Kidney (tissue), 14 donors: ENCODE measurements around the gene FKBP11. TPM values are rescaled to one million over a fixed set of nuclear protein-coding genes. Genes with fewer than 3 reads are reported as not detected.
A peak's percentile ranks its signal among the peaks of the same experiment; 100 is the strongest.

Experiments
- DNase-seq, 5 donors: peaks; one replicate each; pipeline ENCODE4 v3.0.0-alpha.2; 2013 to 2020
- FAIRE-seq: peaks from 2 replicates; lab custom pipeline; 2012; peaks lifted over from hg19 to GRCh38; lab: Jason Lieb, UNC
- H3K27ac ChIP-seq, 2 donors: one replicate each; pipeline ENCODE4 v1.7.0; 2013; ENCODE audit warnings: low read depth in 2 of 2, low read length in 2 of 2, inconsistent platforms in 1 of 2
- H3K27me3 ChIP-seq: one replicate; pipeline ENCODE4 v1.7.1; 2013; ENCODE audit warnings: low read length, inconsistent platforms; ENCODE audit not compliant: control insufficient read depth, insufficient read depth
- H3K36me3 ChIP-seq, 3 donors: one replicate each; pipeline versions ENCODE4 v1.7.0 to v1.7.1; 2013; ENCODE audit warnings: low read length in 3 of 3, control low read depth in 1 of 3, inconsistent platforms in 1 of 3; ENCODE audit not compliant: insufficient read depth in 3 of 3, control insufficient read depth in 2 of 3
- H3K4me1 ChIP-seq, 3 donors: one replicate each; pipeline versions ENCODE4 v1.7.0 to v1.7.1; 2013; ENCODE audit warnings: low read length in 3 of 3, inconsistent platforms in 1 of 3, low read depth in 1 of 3; ENCODE audit not compliant: control insufficient read depth in 2 of 3, insufficient read depth in 2 of 3
- H3K4me3 ChIP-seq, 3 donors: one replicate each; pipeline versions ENCODE4 v1.7.0 to v1.8.1; 2013; ENCODE audit warnings: low read length in 3 of 3, control low read depth in 1 of 3, inconsistent platforms in 1 of 3
- H3K9ac ChIP-seq, 3 donors: one replicate each; pipeline versions ENCODE4 v1.7.0 to v1.7.1; 2013; ENCODE audit warnings: low read length in 3 of 3, control low read depth in 1 of 3, inconsistent platforms in 1 of 3
- H3K9me3 ChIP-seq, 3 donors: one replicate each; pipeline versions ENCODE4 v1.7.0 to v1.7.1; 2013; ENCODE audit warnings: low read length in 3 of 3, control low read depth in 1 of 3, inconsistent platforms in 1 of 3; ENCODE audit not compliant: control insufficient read depth in 2 of 3, insufficient read depth in 1 of 3
- intact Hi-C: fragments of 100-400 bp; cut with DNase I; formaldehyde crosslinking; loops from one replicate; pipeline ENCODE4 v1.11.1; 2022
- polyA plus RNA-seq: library from polyadenylated mRNA; stranded (reverse); fragments of 350-450 nt; fragmentation: Illumina TruSeq; extraction: RNeasy Lipid Tissue Mini Kit (QIAGEN cat#74804); gene quantifications from one replicate; pipeline ENCODE4 v1.2.3, GENCODE V29; 2014; ENCODE audit warnings: low read depth, low replicate concordance; ENCODE audit not compliant: insufficient read depth
- total RNA-seq: library from RNA; stranded (reverse); fragmentation: NEBNext Ultra II Directional; extraction: Animal tissue kit (Norgen Biotek cat#: 25700); gene quantifications from one replicate; pipeline ENCODE4 v1.2.1, GENCODE V29; 2021
- TF ChIP-seq, protein P1 (sequence below): IDR thresholded peaks from 3 replicates; pipeline ENCODE4 v1.5.1; 2012; ENCODE audit warnings: mild to moderate bottlenecking, moderate library complexity, borderline replicate concordance; ENCODE audit not compliant: insufficient read depth; ENCODE audit errors: extremely low read depth
- donor health status: control.
- donor health status: control.
- donor health status: control.
- donor health status: control.
- donor health status: control.
- donor health status: DM: yes; HTN: yes; CAD: no.
- donor health status: Normal renal cell carcinoma (clear cell type).

Gene FKBP11
- total and polyA plus RNA-seq, 2 donors from 2014 or later = 20.1 to 35.3 TPM

DNA sequence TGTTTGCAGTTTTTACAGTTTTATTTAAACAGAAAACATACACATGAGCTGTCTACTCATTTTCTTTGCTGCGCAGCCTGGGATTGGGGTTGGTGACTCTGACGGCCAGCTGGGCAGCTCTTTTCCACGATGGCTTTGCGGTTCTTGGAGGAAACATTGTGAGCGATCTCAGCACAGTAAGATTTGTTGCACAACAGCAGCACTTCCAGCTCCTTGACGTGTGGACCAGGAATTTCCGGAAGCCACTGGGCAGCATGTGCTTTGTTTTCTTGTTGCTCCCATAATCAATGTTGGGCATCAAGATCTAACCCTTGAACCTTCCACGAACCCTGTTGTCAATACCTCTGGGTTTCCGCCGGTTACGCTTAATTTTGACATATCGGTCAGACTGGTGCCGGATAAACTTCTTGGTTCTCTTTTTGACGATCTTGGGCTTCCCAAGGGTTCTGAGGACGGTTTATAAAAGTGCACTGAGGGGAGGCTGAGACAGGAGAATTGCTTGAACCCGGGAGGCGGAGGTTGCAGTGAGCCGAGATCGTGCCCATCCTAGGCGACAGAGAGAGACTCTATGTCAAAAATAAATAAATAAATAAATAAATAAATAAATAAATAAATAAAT is 21.8 kb downstream of the FKBP11 start:
- intact Hi-C loops = no loop called here
- Histone ChIP-seq H3K4me3 (peak overlapping the region in 1 of 3 donors; percentile 37), H3K27me3 (no peaks in the 10 kb centered on the region), H3K4me1 (peaks cover 0 to 6% (median 0%) of the 10 kb centered on the region in 3 donors), H3K9ac (no peak overlapping the region), H3K9me3 (no peaks in the 10 kb centered on the region), H3K36me3 (no peaks in the 10 kb centered on the region), H3K27ac (no peak overlapping the region)
- TF ChIP-seq, protein P1, sequence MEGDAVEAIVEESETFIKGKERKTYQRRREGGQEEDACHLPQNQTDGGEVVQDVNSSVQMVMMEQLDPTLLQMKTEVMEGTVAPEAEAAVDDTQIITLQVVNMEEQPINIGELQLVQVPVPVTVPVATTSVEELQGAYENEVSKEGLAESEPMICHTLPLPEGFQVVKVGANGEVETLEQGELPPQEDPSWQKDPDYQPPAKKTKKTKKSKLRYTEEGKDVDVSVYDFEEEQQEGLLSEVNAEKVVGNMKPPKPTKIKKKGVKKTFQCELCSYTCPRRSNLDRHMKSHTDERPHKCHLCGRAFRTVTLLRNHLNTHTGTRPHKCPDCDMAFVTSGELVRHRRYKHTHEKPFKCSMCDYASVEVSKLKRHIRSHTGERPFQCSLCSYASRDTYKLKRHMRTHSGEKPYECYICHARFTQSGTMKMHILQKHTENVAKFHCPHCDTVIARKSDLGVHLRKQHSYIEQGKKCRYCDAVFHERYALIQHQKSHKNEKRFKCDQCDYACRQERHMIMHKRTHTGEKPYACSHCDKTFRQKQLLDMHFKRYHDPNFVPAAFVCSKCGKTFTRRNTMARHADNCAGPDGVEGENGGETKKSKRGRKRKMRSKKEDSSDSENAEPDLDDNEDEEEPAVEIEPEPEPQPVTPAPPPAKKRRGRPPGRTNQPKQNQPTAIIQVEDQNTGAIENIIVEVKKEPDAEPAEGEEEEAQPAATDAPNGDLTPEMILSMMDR = no peak
- DNase-seq = no peak
- FAIRE-seq = no peak

DNA sequence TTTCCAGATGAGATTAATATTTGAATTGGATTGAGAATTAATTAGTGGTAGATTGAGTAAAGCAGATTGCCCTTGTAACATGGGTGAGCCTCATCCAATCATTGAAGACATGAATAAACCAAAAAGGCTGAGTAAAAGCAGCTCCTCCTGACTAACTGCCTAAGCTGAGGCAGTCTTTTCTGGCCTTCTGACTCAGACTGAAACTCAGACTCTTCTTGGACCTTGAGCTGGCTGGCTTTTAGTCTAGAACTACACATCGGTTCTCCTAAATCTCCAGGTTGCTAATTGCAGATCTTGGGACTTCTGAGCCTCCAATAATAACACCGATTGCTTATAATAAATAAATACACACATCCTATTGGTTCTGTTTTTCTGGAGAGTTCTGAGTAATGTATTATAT is 24.0 kb downstream of the FKBP11 start:
- TF ChIP-seq, protein P1 = no peak
- Histone ChIP-seq H3K4me1 (peaks cover 0 to 6% (median 0%) of the 10 kb centered on the region in 3 donors), H3K9ac (no peak overlapping the region), H3K9me3 (no peaks in the 10 kb centered on the region), H3K27me3 (no peaks in the 10 kb centered on the region), H3K4me3 (no peak overlapping the region), H3K27ac (no peak overlapping the region), H3K36me3 (no peaks in the 10 kb centered on the region)
- intact Hi-C loops = no loop called here
- FAIRE-seq (no peak), DNase-seq (no peak)

DNA sequence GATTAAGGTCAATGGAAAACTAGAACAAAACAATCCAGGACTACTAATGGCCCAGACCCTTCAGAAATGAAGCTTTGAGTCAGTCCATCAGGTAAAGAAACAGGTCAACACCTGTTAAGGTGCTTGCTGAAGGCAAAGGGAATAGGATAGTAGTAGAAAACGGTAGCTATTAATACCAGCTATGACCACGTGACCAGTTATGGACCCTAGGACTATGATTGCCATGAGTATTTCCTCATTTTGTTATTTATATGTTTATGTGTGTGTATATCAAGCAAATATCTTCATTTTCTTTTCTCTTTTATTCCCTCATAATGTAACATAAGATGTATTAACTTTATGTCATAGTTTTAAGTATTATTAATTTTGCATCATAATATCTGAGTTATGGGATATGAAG is 25.6 kb downstream of the FKBP11 start:
- no peak overlapping the region for H3K27ac ChIP-seq
- H3K9ac ChIP-seq = no peak overlapping the region
- DNase-seq (no peak), FAIRE-seq (no peak)
- TF ChIP-seq, protein P1 = no peak
- intact Hi-C loops = no loop called here
- H3K4me1 ChIP-seq = peaks cover 0 to 5% (median 0%) of the 10 kb centered on the region in 3 donors
- H3K27me3 ChIP-seq = no peaks in the 10 kb centered on the region
- no peaks in the 10 kb centered on the region for H3K36me3 ChIP-seq
- no peaks in the 10 kb centered on the region for H3K9me3 ChIP-seq
- H3K4me3 ChIP-seq = no peak overlapping the region
